HL-60 (cell line): ENCODE results near the gene ADGRB3.

ENCODE experiments used
- DNase-seq, 2 experiments: peaks; one replicate each; pipeline ENCODE4 v3.0.0-alpha.2; 2010 to 2020; ENCODE audit warnings: low read depth in 1 of 2, low spot score in 1 of 2
- H3K27ac ChIP-seq: fragments of 250-450 bp; sonication (Bioruptor Pico); replicated peaks from 2 replicates; pipeline ENCODE4 v1.5.1; 2020; ENCODE audit warnings: mild to moderate bottlenecking, moderate library complexity
- H3K27me3 ChIP-seq: fragments of 250-450 bp; sonication (Bioruptor Pico); 2 replicates; pipeline ENCODE4 v1.5.1; 2021; ENCODE audit warnings: mild to moderate bottlenecking, moderate library complexity; ENCODE audit not compliant: insufficient read depth, poor library complexity, severe bottlenecking
- H3K4me3 ChIP-seq: replicated peaks from 2 replicates; pipeline ENCODE4 v1.5.1; 2011; ENCODE audit warnings: mild to moderate bottlenecking, control low read depth, low read length; ENCODE audit not compliant: insufficient read depth
- CTCF ChIP-seq: IDR thresholded peaks from one replicate; pipeline ENCODE4 v1.5.1; 2011; ENCODE audit warnings: low read length, control low read depth, inconsistent platforms; ENCODE audit not compliant: insufficient read depth
- GABPA ChIP-seq: IDR thresholded peaks from 2 replicates; pipeline ENCODE4 v1.6.1; 2012; ENCODE audit warnings: low read depth
- POLR2AphosphoS5 ChIP-seq: IDR thresholded peaks from 2 replicates; pipeline ENCODE4 v1.6.1; 2012; ENCODE audit warnings: low read depth
- REST ChIP-seq: IDR thresholded peaks from 2 replicates; pipeline ENCODE4 v1.6.1; 2012; ENCODE audit warnings: low read depth; ENCODE audit not compliant: insufficient replicate concordance
- SPI1 ChIP-seq: IDR thresholded peaks from 2 replicates; pipeline ENCODE4 v1.6.1; 2012; ENCODE audit warnings: low read depth, mild to moderate bottlenecking, borderline replicate concordance

Gene ADGRB3

GRCh38 chr6:69089539-69089938, 454.5 kb downstream of the ADGRB3 start:
- no peak overlapping the region for H3K4me3 ChIP-seq
- H3K27ac ChIP-seq = no peak overlapping the region
- no peak for TF ChIP-seq REST
- no peaks in the 10 kb centered on the region for H3K27me3 ChIP-seq
- DNase-seq = no peak

GRCh38 chr6:69090132-69090531, 455.1 kb downstream of the ADGRB3 start:
- H3K27ac ChIP-seq = no peak overlapping the region
- H3K27me3 ChIP-seq = no peaks in the 10 kb centered on the region
- no peak for DNase-seq
- no peak for TF ChIP-seq SPI1
- TF ChIP-seq REST = no peak
- TF ChIP-seq GABPA = no peak
- no peak for TF ChIP-seq POLR2AphosphoS5
- TF ChIP-seq CTCF = no peak
- H3K4me3 ChIP-seq = no peak overlapping the region

- Histone ChIP-seq H3K27ac (no peak overlapping the region), H3K4me3 (no peak overlapping the region), H3K27me3 (no peaks in the 10 kb centered on the region)
- DNase-seq = no peak
- no peak for TF ChIP-seq SPI1
- no peak for TF ChIP-seq POLR2AphosphoS5
- no peak for TF ChIP-seq REST
- no peak for TF ChIP-seq CTCF
- no peak for TF ChIP-seq GABPA
Measured at GRCh38 chr6:69096681-69097080, 461.6 kb downstream of the ADGRB3 start.

GRCh38 chr6:69097948-69098347, 462.9 kb downstream of the ADGRB3 start:
- H3K27ac ChIP-seq = no peak overlapping the region
- no peaks in the 10 kb centered on the region for H3K27me3 ChIP-seq
- DNase-seq = no peak
- TF ChIP-seq CTCF = no peak
- no peak for TF ChIP-seq SPI1
- TF ChIP-seq POLR2AphosphoS5 = no peak
- no peak for TF ChIP-seq REST
- TF ChIP-seq GABPA = no peak
- H3K4me3 ChIP-seq = no peak overlapping the region
